NCI-H2196 treated with DMSO at 0.1 percent for 48 hours (cell line): Measurements from ENCODE around the gene METTL25.

ENCODE experiments used
- DNase-seq: peaks from one replicate; lab custom pipeline; 2025; ENCODE audit not compliant: unreplicated experiment; lab: John Stamatoyannopoulos, UW

METTL25 gene

DNA sequence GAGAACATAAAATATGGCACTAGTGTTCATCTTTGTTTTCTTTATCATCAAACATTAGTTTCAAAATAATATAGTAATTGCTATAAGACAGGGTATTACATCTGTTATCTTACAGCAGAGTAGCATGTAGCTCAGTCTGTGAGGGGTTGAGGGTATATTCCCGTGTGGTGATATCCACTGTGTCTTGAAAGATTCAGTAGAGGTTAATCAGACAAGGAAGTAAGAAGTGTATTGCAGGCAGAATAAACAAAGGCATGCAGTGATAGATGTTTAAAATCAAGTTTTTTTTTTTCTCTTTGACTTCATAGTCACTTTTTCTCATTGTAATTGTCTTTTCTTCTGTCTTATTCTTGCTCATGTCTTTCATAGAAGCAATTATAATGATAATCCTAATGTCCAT, 48.3 kb downstream of the METTL25 start:
- no peak for DNase-seq

DNA sequence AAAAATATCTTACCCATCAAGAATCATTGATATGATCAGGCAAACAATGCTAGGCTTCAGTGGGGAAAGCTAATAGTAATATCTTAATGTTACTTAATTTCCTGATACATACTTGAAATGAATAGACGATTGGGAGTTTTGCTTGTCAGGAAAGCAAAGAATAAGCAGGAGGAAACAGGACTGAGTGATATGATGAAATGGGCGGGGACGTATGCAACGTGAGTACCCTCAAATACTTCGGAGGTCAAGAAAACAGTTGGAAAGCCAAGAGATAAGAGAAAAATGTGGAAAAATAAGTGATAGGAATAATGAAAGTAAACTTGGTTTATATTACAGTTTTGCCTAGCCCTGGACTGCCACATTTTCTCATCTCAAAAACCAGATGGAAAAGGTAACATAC, 49.2 kb downstream of the METTL25 start:
- DNase-seq, result no peak

DNA sequence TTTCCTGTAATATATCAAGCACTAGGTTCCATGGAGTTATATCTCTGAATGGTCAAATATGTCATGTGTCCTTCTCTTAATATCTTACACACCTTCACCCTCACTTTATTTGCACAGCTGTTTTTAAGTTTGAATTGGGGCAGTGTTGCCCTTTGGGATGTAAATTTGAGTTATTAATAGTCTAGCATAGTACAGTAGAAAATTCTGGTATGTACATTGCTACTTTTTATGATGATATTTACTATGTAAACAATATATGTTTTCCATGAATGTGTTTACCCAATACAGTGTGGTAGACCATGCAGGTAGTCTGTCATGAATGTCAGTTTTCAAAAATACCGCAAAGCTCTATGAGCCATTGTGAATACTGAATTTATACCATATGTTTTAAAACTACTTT, 50.5 kb downstream of the METTL25 start:
- DNase-seq, result no peak

DNA sequence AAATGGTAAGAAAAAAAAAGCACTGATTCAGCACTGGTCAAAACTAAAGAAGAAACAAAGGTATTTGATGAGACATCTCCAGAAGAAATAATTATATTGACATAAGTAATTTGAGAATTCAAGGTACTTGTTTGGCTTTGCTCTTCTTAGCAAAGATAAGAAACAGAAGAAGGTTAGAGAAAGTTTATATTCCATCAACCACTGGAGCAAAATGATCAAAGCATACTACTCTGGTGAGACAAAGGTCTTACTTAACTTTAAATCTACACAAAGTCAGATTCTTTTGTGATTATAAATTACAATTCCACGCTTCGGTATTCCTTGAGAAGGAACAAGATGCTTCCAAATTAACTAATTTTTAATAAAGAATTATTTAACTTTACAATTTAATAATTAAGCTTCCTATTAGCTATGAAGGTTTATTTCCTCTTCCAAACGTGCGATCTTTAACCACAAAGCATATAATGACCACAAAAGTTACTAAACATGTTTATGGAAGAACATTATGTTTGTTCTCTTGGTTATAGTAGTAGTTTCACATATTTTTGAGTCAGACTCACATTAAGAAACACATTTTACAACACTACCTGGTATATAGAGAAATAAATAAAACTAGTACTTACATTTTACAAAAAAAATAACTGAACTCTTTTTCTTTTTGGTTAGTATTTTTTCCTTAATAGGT, 53.4 kb downstream of the METTL25 start:
- no peak for DNase-seq

DNA sequence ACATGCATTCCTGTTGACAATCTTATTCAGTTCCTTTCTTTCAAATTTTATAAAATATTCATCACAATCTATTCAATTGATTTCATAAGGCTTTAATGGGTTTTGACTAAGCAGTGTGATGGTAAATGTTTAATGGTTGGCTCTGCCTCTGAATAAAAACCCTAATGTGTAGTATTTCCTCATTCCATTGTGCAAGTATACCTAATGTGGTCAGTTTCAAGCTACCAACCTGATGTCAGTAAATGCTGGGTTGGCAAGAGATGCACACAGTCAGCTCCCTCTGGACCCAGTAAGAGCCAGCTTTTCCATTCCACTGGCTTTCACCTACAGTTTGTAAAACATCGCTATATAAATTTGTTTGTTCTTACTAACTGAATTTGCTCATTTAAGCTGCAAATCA, 53.9 kb downstream of the METTL25 start:
- DNase-seq, result no peak

DNA sequence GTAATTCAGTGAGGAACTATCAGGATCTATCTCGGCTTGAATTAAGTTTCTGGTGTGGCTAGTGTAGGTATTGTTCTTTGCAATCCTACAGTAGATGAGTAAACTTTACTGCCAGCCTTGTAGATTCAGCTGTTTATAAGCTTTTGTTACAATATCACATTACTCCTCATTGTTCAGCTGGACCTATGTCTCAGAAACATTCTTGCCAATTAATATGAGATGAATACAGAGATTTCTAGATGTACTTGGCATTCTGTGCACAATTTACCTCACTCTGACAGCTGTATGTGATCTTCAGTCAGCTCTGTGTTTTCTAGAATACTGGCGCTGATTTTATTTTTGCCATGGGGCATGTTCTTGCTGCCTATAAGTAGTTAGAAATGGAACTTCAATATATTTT, 55.7 kb downstream of the METTL25 start:
- DNase-seq, result no peak

DNA sequence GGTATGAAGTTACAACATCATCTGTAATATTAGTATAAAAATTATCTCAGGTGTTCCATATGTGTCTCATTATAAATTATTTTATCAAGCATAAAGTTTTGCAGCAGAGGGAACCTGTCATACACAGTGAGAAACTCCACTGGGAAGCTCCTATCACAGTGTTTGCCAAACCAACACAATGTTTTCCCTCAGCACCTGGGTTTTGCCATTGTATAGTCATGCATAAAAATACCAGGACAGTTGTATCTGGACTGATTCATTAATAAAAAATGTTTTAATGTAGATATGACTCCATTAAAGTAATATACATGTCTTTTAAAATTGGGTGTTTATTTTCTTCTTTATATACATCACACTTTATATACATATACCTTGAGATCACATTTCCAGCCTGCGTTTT, 56.6 kb downstream of the METTL25 start:
- DNase-seq, result no peak

DNA sequence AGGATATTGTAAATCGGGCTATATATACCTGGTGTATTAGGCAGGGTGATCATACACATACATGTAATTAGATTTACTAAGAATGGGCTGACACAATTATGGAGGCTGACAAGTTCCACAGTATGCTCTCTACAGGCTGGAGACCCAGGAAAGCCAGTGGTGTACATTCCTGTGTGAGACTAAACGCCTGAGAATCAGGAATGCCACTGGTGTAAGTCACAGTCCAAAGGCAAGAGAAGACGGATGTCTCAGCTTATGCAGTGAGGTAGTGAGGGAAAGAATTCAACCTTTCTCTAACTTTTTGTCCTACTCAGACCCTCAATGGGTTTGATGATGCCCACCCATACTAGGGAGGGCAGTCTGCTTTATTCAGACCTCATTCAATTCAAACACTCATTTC, 57.1 kb downstream of the METTL25 start:
- no peak for DNase-seq

DNA sequence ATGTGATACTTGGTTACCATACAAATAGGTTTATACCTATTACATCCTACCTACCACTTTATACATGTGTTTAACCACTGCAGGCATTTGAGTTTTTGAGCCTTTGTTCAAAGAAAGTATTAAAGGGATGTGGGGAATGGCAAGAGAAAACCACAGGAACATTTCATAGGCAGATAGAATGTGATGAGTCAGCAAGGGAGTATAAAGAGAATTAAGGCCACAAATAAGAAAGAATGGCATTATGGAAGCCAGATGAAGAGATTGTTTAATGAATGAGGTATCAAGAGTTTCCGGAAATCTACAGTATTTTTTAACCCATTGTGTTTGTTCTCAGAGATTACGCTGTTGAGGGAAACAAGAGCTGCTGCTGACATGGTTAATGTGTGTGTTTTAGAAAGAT, 66.9 kb downstream of the METTL25 start:
- no peak for DNase-seq

DNA sequence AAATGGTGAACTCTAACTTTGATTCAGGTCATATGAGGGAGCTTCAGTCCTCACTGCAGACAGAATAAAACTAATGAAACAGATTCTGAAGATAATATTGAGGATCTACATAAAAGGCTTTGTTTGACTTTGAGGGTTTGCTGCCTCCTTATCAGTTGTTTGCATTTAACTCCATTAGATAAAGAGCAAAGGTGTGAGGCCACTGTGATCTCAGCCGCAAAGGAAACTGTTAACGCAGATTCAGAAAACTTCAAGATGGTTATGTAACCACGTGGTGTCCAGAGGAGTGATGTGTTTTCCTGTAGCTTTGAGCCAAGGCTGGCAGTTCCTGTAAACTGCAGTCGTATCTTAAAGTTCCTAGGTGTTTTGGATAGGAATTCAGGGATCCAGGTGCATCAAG, 67.8 kb downstream of the METTL25 start:
- DNase-seq, result no peak

DNA sequence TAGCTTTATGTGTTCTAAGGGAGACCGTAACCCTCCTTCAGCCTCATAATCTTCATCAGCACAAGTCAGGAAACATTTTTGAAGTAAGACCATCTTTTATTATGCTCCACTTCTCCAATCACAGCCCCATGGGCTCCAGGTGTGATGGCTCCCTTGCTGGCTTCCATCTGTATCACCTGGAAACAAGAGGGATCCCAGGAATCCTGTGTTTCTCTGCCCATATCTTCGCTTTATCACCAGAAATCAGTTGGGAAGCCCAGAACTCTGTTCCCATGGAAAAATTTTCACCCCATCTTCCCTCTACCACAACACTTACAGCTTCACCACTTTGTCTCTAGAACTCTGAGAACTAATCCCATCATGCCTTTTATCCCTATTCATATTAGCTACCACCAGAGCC, 68.3 kb downstream of the METTL25 start:
- no peak for DNase-seq

DNA sequence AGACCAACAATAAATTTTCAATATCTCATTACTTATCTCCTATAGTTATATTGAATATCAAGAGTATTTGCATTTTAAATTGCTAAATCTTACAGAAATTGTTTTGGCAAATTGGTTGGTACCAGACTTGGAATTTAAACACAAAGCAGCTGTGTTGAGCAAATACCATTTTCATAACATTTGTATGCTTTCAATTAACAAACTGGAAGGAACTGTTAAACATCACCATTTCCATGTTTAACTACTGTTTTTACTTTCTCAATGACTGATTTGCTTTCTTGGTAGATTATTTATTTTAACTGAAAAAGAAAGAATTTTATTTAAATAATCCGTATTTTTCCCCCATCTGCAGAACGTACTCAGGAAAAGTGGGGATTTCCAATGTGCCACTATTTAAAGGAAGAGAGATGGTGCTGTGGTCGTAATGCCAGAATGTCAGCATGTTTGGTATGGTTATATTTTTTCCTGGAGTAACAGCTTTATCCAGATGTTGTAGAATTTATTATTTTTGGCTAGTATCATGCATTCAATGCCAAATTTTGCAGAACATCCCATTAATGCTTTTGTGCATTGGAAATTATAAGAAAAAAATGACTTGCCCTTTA, 72.3 kb downstream of the METTL25 start:
- no peak for DNase-seq

DNA sequence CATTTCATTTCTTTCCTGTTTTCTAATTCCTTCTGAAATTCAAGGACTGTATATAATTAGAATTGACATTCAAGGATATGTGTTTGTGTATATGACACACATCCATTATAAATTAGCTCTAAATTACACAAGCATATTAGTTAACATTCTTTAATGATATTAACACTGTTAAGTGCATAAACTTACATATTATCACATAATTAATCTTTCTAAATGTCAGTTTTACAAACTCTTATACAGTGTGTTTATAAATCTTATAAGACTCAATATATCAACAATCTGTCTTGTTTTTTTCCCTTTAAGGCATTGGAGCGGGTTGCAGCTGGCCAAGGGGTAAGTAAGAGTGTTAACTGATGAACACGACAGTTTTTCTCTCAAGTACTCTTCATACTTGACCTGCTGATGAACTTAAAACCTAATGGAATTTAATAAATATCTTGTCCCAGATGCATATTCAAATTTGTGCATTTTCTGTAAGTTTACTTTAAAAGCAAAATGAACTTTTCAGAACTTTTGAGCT, 76.1 kb downstream of the METTL25 start:
- DNase-seq, result no peak

DNA sequence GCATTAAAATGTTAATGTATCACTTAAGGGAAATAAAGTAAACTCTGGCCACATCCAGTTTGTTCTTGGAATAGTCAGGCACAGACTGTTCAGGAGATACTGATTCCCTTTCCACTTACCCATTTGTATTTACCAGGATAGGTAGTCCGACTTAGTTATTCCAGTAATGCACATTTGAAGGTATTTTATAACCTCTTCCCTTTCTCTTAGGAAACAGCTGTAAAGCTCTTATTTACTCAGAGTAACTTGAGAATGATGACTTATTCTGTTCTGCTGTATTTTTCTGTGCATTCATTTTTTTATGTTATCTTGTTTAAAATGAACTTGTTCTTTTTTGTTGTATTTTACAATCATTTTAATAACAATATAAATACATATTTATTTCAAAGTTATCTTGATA, 78.0 kb downstream of the METTL25 start:
- DNase-seq, result no peak

DNA sequence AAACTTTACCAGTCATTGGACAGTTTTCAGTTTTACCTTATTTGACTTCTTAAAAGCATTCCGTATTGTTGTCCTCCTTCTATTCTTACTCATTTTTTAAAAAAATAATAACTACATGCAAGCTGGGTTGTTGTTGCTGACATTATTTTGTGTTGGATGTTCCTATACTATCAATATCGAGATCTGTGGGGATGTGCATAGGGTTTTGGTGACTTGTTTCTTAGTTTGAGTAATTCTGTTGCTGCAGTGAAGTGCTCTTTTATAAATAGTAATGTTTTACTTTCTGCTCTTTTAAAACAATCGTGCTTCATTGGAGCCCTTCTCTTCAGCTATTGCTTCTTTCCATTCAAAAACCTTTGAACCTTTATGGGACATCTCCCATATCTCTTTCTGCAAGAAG, 79.4 kb downstream of the METTL25 start:
- DNase-seq, result no peak

DNA sequence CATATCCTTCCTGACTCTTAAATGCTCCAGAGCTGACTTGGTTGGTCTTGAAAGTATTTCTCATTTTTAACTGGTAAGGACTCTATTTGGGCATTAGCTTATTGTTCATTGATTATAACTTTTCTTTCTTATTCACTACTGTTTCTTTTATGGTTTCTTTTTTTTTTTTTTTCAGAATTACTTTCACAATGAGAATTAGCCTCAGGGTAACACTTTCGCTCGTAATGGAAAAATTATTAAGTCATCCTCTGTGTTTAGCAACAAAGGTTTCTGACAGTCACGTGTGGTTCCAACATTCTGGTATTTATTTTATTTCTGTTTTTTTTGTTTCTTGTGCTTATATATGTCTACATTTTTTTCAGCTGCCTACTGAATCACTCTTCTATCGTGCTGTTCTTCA, 80.0 kb downstream of the METTL25 start:
- no peak for DNase-seq

DNA sequence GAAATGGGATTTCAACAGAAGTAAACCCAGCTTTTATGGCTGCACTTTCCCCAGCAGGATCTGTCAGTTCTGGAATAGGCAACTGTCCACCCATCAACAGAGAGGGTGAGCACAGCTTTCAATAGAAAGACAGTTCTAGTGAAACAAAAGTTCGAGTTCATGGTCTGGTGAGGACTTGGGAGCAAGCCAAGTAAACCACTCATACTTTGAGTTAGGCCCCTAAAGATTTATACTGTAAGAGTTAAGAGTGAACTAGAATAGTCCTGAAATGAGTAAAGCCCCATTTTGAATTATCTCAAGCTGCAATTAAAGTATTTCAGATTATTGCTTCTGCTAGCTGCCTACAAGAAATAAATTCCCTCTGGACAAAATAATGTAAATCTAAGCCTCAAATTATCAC, 82.6 kb downstream of the METTL25 start:
- no peak for DNase-seq

DNA sequence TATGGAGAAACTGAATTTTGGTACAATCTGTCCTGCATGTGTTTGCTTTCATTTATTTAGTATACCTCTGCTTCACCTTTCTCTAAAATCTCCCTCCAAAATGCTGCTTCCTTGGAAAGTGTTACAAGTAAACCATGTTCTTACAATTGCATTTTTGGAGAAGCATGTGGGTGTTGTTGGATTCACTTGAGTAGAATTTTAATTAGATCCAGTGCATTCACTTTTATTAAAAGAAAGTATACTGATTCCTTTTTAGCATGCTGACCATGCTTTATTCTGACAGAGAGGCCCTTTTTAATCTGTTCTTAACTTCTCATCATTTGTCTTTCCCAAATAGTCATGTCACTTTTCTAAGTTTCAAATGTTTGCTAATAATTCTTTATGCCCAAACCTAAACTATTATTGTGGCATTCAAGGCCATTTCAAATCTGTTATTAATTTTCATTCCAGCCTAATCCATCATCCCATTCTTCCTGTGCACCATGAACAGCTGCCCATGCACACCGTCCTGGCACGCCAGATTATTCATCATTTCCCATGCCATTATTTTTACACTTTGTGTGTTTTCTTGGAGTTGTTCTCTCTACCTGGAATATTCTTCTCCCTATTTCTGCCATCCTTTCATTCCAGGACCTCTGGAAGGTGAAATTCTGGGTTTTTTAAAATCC, 90.7 kb downstream of the METTL25 start:
- no peak for DNase-seq

DNA sequence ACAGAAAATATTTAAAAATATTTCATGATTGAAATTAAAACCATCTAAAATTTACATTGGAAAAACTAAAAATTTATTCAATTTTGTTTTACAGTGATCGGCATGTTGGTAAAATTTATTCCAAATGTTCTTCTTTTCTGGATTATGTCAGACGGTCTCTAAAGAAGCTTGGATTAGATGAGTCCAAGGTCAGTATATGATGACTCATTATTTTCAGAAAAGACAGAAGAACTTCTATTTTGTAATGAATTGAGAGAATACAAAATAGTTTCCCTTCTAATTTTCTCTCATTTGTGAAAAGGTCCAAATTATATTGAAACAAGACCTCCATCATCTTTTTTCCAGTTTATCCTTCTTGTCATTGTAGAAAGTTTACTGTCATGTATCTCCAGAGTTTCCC, 98.3 kb downstream of the METTL25 start:
- DNase-seq, result no peak

DNA sequence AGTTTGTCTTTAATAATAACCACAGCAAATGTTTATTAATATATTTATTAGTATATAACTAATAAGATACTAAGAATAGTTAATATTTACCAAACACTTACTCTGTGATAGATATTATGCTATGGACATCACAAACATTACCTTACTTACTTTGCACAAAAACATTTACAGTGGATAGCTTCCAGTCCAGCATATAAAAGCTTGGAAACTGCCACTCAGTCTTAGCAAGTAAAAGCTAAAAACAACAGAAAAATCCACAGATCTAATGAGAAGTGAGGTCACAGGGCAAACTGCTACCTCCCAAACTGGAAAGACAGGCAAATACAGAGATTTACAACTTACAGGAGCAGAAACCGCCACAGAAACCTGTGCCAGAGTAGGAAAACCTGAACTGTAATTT, 99.8 kb downstream of the METTL25 start:
- DNase-seq, result no peak

DNA sequence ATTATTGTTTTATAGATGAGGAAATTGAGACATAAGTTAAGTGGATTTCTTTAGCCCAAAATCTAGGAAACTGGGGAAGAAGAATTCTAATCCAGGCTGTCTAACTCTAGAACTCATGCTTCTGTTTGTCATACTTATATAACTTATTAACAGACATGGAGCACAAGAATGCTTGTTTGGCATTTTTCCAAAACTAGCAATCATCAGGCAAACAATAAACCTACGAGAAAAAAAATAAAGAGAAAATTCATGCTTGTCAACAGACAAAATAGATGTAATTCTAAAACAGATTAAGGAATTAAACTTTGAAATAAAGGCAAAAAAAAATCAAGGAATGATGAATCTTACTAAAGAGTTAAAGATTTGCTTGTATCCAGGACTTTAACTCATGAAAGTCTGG, 103.1 kb downstream of the METTL25 start:
- DNase-seq, result no peak

DNA sequence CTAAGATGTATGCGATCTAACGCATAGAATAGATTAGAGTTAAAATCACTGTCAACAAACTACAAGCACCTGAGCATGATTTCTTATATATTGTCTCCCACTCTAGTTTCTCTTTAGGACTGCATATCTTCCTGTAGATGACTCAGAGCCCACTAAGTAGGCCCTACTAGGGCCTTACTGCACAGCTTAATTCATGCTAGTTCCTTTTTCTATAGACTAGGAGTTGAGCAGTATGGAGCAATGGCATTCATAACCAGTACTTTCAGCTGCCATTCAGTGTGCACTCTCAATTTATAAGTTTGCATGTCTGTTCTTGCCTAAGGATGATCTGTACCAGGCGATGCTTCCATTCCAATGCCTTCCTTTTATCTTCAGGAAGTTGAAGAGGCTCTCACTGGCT, 103.5 kb downstream of the METTL25 start:
- DNase-seq, result no peak
